ENCODE results near the gene MRPS18B.
A peak's percentile ranks its signal among the peaks of the same experiment; 100 is the strongest.
"Not testable (repeated sequence)": the region's sequence is repeated elsewhere in the genome, so short reads cannot be mapped to it uniquely, and the experiment has no call there.

MRPS18B gene

DNA sequence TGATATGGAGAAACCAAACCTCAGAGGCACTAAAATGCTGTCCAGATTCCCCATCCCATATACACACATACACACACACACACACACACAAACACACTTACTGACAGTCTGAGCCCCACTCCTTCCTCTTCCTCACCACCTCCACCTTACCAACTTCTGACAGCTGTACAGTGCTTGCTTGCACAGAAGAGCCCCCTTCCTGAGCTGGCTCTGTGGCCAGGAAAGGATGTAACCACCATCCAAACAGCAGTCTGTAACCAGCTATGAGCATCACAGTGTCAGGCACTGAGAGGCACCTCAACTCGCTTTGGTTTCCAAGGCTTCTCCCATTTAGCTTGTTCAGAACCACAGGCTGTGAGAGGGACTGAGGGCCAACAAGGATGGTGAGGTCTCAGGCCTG, 23.4 kb downstream of the MRPS18B start:
- DNase-seq (ENCODE audit: low read depth, low spot score): no peak

DNA sequence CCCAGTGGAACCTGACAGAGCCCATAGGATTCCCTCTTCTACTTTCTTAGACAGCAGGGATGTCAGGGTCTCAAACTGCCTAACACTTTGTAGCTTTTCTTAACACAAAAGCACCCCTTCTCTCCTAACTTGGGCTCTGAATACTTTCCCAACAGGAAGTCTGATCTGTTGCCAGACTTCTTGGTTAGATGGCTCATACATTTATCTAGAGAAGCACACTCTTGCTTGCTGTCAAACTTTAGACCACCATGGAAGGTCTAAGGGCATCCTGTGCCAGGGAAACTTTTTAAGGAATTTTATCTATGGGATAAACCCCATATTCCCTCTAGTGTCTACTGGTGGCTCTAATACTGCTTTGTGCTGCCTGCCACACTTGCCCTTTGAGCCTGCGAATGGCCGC, 26.0 kb downstream of the MRPS18B start:
- DNase-seq (ENCODE audit: low read depth, low spot score): no peak

DNA sequence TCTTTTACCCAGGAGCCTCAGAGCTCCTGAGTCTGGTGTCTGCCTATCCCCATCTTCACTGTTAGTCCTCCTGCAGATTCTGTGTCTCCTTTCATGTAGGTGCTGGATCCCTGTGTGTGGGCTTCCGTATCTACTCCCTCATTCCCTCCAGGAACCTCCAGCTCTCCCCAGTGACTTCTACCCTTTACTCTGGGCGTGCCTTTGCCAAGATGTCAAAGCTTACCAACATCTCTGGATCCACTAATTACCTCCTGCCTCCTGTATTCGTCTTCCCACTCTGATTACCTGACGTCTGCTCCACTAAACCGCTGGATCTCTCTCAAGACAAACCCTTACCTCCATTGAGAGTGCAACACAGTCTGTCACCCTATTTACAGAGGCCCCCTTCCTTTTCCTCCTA, 27.1 kb downstream of the MRPS18B start:
- DNase-seq (ENCODE audit: low read depth, low spot score): no peak

DNA sequence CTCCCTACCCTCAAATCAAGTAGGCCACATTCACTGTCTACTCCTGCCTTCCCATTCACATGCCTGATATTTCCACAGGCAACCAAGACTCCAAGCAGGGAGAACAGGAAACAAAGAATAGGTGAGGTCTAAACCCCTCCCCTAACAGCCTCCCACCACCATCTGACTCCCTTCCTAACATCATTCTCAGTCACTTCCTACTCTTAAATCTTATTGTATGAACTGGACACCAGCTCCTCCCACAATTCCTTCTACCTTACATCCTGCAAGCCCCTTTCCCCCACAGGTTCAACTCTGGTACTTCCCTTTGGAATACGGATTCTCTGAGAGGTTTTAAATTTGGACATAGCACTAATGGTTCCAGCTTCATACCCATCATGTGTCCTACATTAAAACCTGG, 28.3 kb downstream of the MRPS18B start:
- no peak for DNase-seq (ENCODE audit: low read depth, low spot score)

DNA sequence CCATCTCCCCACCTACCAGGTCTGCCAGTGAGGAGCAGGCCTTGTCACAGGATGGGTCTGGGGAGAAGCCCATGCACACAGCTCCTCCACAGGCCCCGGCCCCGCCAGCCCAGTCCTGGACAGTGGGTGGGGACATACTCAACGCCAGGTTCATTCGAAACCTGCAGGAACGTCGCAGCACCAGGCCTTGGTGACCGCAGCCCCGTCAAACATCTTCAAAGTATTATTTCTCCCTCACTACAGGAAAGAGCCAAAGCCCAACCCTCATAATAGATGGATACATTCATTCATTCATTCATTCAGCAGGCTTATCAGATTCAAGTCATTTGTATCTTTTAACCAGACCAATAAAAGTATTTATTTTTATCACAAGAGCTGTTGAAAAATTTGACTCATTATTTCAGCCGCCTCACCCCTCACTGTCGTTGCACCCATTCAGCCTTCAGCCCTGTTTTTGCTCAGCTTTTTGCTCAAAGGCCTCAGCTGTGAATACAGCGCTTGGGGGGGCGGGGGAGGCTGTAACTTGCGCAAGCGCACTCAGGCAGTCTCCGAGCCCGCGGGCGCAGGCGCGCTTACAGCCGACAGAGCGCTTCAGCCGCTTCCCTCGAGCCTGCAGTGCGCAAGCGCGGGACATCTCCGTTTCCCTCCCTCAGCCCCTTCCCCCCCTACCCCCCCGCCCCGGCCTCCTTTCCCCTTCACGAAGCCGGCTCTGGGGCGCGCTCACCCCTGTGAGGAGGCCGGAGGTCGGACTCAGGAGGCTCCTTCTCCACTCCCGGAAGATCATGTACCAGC, 29.0 kb downstream of the MRPS18B start, which contains the start of gene C6orf136:
Gene C6orf136, plus strand, starts transcription at position 684 of the 792 bp plus-strand sequence. Its CDS starts 99 bp downstream, at position 783.
- peak; percentile 80 for DNase-seq (ENCODE audit: low read depth, low spot score)

DNA sequence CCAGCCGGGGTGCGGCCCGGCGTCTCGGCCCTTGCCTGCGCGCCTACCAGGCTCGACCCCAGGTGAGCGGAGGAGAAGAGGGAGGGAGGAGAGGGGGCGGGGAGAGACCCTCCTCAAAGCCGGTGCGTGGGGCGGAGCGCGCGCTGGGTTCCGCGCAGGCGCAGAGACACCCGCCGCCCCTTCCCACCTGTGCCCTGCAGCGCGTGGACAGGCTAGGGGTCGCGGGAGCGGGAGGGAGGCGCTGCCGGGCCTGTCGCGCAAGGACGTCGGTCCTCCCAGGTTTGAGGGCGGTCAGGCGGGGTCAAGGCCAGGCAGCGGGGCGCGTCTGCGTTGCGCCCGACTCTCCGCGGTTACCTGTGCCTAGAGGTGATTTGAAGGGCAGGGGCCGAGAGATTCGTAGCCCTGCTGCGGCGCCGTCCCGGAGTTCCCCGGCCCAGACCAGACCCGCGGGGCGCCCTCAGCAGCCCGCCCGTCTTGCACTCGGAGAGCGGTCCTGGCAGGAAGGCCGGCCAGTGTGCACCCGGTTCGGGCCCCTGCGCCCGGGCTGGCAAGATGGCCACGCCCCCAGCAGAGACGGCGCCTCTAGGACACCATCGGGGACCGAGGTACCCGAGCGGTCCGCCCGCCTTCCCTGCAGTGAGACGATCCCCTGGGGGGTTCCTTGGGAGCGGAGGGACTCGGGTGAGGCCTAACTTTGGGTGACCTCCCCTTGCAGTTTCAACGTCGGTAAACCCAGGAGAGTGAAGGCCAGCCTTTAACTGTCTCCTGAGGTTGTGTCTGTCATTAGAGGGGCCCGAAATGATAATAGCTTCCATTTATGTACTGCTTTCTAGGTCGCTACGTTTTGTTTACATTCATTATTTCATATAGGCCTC, 29.8 kb downstream of the MRPS18B start:
- DNase-seq (ENCODE audit: low read depth, low spot score): no peak

DNA sequence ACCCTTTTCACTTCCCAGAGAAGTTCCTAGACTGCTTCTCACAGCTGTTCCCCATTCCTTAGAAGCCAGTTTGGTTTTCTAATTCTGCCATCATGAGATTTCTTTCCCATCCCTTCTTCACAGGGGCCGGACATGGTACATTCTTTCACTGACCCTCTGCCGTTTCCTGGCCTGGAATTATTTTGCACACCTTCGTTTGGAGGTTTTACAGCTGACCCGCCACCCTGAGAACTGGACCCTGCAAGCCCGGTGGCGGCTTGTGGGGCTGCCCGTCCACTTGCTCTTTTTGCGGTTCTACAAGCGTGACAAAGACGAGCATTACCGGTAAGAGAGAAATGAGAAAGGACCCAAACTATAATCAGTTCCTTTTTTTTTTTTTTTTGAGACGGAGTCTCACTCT, 33.5 kb downstream of the MRPS18B start:
- no peak for DNase-seq (ENCODE audit: low read depth, low spot score)

DNA sequence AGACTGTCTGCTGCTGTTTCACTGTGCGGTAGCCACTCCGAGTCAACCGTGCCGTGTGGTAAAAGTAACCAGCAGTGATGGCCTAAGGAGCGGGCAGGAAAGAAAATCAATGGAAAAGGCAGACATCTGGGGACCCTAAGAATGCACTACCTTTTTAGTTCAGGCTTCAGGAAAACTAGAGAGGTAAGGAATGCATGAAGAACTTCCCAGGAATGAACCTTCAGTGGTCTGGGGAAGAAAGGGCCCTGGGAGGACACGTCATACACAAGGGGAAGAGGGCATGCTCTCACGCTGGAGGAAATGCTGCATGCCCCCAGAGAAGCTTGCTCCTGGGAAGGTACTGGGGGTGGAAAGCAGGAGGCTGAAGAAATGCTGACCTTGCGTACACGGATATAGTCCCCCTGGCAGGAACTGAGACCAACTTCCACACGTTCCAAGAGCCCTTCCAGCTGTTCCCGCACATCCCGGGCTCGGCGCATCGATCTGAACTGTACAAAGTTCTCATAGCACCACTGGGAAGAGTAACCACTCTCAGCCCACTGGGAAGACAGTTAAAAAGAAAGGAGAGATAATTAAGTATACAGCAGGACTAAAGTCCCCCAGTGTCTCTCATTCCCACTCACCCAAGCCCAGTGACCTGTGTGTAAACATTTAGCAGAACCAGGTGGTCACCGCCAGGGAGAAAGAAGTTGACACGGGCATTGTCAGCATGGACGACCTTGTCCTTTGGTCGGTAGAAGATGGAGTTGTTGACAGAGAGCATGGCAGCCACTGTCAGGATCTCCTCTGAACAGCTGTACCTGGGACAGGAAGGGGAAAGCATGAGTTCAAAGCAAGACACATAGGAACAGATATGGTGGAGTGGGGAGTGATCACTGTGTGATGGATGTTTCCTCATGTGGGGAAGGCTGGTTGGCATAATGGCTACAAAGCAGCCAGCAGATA, 37.4 kb downstream of the MRPS18B start:
- no peak for DNase-seq (ENCODE audit: low read depth, low spot score)

DNA sequence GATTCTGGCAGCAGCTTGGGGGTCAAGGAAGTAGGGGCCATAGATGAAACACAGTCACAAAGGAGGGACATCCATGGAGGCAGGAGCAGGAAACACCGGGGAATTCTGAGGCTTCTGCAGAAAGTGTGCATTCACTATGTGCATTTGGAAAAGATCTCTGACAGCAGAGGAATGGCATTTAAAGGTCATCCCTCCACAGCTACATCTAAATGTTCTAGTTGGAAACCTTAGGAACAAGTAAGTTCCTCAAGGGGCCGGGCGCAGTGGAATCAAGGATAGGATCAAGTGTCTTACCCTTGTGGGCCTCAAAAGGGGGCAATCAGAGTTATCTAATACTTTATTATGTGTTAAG, 38.1 kb downstream of the MRPS18B start:
- DNase-seq (ENCODE audit: low read depth, low spot score): no peak

DNA sequence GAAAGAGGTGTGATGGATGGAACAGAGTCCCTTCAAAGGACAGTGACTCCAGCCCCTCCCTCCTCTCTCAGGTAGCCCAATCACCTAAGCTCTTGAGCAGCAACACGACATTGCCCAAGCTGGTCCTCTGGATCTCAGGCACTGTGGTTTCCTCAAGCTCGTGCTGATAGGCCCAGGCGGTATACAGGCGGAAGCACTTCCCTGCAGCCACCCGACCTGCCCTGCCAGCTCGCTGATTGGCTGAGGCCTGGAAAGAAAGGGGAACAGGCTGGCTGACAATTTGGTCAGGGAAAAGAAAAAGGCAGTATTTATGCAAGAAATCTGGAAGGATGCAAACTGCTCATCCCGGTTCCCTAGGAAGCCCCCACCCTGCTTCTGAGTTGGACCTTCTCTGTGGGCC, 38.9 kb downstream of the MRPS18B start:
- no peak for DNase-seq (ENCODE audit: low read depth, low spot score)

DNA sequence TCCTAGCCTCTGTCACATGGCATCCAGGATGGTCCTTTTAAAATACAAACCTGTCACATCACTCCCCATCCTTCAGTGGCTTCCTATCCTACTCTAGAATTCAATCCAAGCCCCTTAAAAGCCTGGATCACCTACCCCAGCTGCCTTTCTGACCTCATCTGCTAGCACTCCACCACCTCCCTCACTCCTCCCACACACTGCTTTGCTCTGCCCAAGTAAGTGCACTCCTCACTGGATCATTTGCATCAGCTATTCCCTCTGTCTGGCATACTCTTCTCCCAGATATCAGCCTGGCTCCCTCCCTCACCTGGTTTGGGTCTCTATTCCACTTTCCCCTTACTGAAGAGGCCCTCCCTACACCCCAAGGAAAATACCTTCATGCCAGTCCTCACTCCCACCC, 39.8 kb downstream of the MRPS18B start:
- no peak for DNase-seq (ENCODE audit: low read depth, low spot score)

DNA sequence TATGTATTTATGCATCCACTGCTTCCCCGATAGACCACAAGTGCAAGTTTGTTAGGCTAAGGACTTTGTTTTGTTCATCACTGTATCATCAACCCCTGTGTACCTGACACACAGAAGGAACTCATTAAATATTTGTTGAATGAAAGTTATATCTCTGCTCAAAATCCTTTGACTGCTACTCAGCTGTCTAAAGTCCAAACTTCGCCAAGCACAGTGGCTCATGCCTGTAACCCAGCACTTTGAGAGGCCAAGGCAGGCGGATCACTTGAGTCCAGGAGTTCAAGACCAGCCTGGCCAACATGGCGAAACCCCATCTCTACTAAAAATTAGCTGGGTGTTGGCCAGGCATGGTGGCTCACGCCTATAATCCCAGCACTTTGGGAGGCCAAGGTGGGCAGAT, 40.3 kb downstream of the MRPS18B start:
- DNase-seq (ENCODE audit: low read depth, low spot score): not testable (repeated sequence)

DNA sequence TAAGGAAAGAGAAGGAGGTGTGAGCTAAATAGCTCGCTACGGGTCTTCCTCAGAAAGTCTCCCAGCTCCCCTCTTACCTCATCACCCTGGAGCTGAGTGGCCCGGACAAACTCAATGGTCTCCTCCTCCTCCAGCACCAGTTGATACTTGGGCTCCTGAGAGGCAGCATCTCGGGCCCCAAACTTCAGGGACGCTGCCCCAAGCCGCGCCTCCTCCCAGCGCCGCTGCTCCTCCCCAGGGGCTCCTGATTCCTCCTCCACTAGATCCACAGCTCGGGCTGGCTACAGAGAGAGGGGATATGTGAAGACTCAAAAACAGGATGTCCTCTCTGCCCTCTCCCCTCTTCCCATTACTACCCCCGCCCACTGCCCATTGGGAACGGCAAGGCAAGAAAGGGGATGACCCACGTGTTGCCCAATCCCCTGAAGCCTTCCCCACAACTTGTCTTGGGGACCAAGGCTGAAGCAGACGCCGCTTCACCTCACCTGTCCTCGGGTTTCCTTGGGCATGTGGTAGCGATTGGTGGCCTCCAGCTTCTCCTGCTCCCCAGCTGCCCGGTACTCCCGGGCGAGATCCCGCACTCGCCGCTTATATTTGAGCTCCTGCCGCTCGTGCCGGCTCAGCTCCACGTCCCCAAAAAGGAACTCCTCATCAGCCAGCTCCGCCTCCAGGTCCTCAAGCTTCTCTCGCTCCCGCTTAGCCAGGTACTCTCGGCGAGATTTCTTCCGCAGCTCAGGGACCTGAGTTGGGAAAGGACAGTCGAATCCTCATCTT, 47.5 kb downstream of the MRPS18B start:
- no peak for DNase-seq (ENCODE audit: low read depth, low spot score)

DNA sequence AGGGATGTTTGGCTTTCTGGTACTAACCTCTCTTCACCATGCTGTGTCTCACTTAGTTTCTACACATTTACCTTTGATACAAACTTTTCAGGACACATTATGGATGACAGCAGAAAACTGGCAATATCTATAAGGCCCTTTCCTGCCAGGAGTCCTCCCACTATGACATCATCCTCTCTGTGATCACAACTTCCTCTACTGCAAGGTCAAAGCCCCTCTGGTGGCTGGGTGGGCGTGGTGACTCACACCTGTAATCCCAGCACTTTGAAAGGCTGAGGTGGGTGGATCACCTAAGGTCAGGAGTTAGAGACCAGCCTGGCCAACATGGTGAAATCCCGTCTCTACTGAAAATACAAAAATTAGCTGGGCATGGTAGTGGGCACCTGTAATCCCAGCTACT, 48.7 kb downstream of the MRPS18B start:
- DNase-seq (ENCODE audit: low read depth, low spot score): not testable (repeated sequence)

DNA sequence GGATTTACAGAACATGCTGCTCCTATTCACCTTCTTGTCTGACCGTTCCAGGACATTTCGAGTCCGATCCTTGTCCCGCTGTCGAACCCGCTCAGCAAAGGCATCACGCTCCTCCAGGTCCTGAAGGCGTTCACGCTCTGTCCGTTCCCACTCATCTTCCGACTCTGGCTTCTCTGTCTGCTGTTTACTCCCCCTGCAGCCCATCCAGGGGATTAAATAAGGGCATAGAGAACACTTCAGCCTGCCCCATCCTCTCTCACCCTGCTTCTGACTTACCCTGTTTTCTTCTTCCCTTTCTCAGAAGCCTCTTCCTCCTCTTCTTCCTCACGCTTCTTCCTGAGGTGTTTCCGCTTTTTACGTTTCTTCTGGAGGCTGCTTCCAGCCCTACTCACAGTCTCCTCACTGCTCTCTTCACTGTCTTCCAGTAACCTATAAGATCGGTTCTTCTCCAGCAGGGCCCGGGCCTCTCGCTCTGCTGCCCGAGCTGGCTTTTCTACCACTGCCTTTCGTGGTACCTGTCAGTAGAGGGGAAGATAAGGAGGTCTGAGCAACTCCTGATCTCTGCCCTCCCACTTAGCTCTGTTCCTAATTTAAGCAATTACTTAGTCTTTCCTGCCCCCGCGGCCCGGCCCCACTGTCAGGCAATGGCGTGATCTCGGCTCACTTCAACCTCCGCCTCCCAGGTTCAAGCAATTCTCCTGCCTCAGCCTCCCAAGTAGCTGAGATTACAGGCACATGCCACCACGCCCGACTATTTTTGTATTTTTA, 53.3 kb downstream of the MRPS18B start:
- no peak for DNase-seq (ENCODE audit: low read depth, low spot score)

DNA sequence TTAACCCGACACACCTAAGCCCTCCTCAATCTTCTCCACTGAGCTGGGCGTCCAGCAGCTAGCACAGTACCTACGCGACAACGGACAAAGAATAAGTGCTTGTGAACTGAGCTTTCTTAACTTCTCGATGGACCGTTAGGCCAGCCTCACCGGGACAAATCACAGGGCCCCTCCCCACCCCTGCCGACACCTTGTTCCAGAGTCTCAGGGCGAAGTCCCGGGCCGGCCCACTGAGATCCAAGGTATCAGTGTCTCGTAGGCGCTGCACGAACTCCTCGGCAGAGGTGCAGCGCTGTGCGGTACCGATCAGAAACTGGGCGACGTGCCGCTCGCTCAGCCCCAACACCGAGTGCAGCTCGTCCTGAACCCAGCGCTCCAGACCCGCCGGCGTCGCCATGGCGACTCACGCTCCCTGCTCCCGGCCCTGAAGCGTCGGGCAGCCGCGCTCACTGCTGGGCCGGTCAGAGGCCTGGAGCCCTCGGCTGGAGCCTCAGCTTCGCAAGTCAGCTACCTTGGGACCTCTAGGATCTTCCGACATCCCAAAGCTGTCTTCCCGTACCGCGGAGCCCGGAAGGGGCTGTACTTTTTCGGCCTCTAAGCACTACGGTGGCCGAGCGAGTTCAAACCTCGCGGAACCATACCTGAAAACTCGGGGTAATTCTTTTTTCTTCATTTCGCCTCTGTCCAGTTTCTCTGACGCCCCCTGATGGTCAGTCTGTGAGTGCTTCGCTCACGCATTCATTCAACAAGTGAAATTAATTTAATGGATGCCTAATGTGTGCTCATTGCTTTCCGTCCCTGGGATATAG, 55.0 kb downstream of the MRPS18B start, which contains the start of gene DHX16:
Gene DHX16, minus strand, starts transcription at position 562 of the 809 bp plus-strand sequence. Its CDS starts 165 bp downstream, at position 397.
- peak; percentile 96 for DNase-seq (ENCODE audit: low read depth, low spot score)

All from smooth muscle cell of the brain vasculature (primary cell).